SK-N-SH (cell line): ENCODE measurements around the gene MRPS5. TPM values are rescaled to one million over a fixed set of nuclear protein-coding genes. Genes with fewer than 3 reads are reported as not detected.

Source experiments
- CTCF ChIA-PET: fragments of 300-600, 350-600 bp; formaldehyde crosslinking; extraction: SDS; loops from one replicate; lab custom pipeline; 2021; lab: Yijun Ruan, JAX
- POLR2A ChIA-PET: fragments of 350-600 bp; sonication (Branson Sonifier 250); formaldehyde crosslinking; extraction: SDS; loops from one replicate; lab custom pipeline; 2020; ENCODE audit warnings: antibody characterized with exemption, inconsistent platforms; lab: Yijun Ruan, JAX
- DNase-seq: peaks from one replicate; pipeline ENCODE4 v3.0.0; 2012
- H2AFZ ChIP-seq: fragments of 200-600 bp; sonication (generic); 2 replicates; pipeline ENCODE4 v1.8.1; 2016; ENCODE audit warnings: antibody characterized with exemption, mild to moderate bottlenecking, low read depth
- H3F3A ChIP-seq: fragments of 200-600 bp; sonication (generic); replicated peaks from 2 replicates; pipeline ENCODE3; 2016; ENCODE audit warnings: antibody characterized with exemption, mild to moderate bottlenecking; ENCODE audit not compliant: insufficient read depth
- H3K27ac ChIP-seq, 2 experiments: fragments of 200-500 bp in 1 of 2; fragments of 200-600 bp in 1 of 2; sonication (Bioruptor generic) in 1 of 2; sonication (generic), shearing (Covaris generic) in 1 of 2; 2 replicates each; pipeline versions ENCODE4 v1.5.1 to v1.6.1; 2014 to 2016; ENCODE audit warnings: low read depth in 2 of 2, inconsistent platforms in 1 of 2, low read length in 1 of 2, mild to moderate bottlenecking in 1 of 2, mixed read lengths in 1 of 2
- H3K27me3 ChIP-seq: fragments of 200-600 bp; sonication (generic), shearing (Covaris generic); 2 replicates; pipeline ENCODE4 v1.6.1; 2016; ENCODE audit warnings: mixed run types; ENCODE audit not compliant: insufficient read depth
- H3K36me3 ChIP-seq, 2 experiments: fragments of 200-500 bp in 1 of 2; fragments of 200-600 bp in 1 of 2; sonication (Bioruptor generic) in 1 of 2; sonication (generic) in 1 of 2; replicated peaks in 1 of 2; 2 replicates each; pipeline versions ENCODE3 to v1.5.1; 2014 to 2016; ENCODE audit warnings: low read length in 1 of 2, mild to moderate bottlenecking in 1 of 2; ENCODE audit not compliant: insufficient read depth in 2 of 2, control insufficient read depth in 1 of 2
- H3K4me1 ChIP-seq, 2 experiments: fragments of 200-500 bp in 1 of 2; fragments of 200-600 bp in 1 of 2; sonication (Bioruptor generic) in 1 of 2; sonication (generic), shearing (Covaris generic) in 1 of 2; 2 replicates each; pipeline versions ENCODE4 v1.5.1 to v1.6.1; 2014 to 2016; ENCODE audit warnings: low read depth in 1 of 2, low read length in 1 of 2, mixed run types in 1 of 2; ENCODE audit not compliant: insufficient read depth in 2 of 2, control insufficient read depth in 1 of 2
- H3K4me2 ChIP-seq: fragments of 200-600 bp; sonication (generic), shearing (Covaris generic); 2 replicates; pipeline ENCODE4 v1.6.1; 2017; ENCODE audit warnings: mixed run types
- H3K4me3 ChIP-seq, 2 experiments: fragments of 200-500 bp in 1 of 2; fragments of 200-600 bp in 1 of 2; sonication (Bioruptor generic) in 1 of 2; sonication (generic), shearing (Covaris generic) in 1 of 2; 2 replicates each; pipeline versions ENCODE4 v1.5.1 to v1.8.1; 2014 to 2016; ENCODE audit warnings: low read depth in 2 of 2, inconsistent platforms in 1 of 2, low read length in 1 of 2, mild to moderate bottlenecking in 1 of 2, mixed read lengths in 1 of 2, moderate library complexity in 1 of 2
- H3K79me2 ChIP-seq: fragments of 200-600 bp; sonication (generic); 2 replicates; pipeline ENCODE4 v1.8.1; 2017; ENCODE audit warnings: mild to moderate bottlenecking; ENCODE audit not compliant: insufficient read depth
- H3K9ac ChIP-seq: fragments of 200-600 bp; sonication (generic); 2 replicates; pipeline ENCODE4 v1.6.1; 2017; ENCODE audit warnings: mixed run types
- H3K9me2 ChIP-seq: fragments of 200-600 bp; sonication (generic); 2 replicates; pipeline ENCODE4 v1.6.1; 2017; ENCODE audit warnings: mixed run types
- H3K9me3 ChIP-seq: fragments of 200-600 bp; sonication (generic); 2 replicates; pipeline ENCODE4 v1.6.1; 2017; ENCODE audit warnings: mixed run types, mild to moderate bottlenecking, moderate library complexity
- H4K20me1 ChIP-seq: fragments of 200-600 bp; sonication (generic); 2 replicates; pipeline ENCODE4 v1.6.1; 2017; ENCODE audit warnings: mild to moderate bottlenecking, mixed run types; ENCODE audit not compliant: insufficient read depth
- EZH2phosphoT487 ChIP-seq: fragments of 200-600 bp; sonication (generic); IDR thresholded peaks from 2 replicates; pipeline ENCODE4 v1.6.1; 2017; ENCODE audit warnings: low read depth, mixed run types, mild to moderate bottlenecking, antibody characterized with exemption, moderate library complexity, borderline replicate concordance
- FOSL2 ChIP-seq: IDR thresholded peaks from 2 replicates; pipeline ENCODE4 v1.4.0; 2012; ENCODE audit warnings: low read depth, mild to moderate bottlenecking, moderate library complexity, borderline replicate concordance
- FOXJ3 ChIP-seq: sonication (generic); formaldehyde crosslinking; IDR thresholded peaks from 2 replicates; pipeline ENCODE4 v1.5.1; 2020; ENCODE audit warnings: mild to moderate bottlenecking, missing genetic modification reagents
- FOXM1 ChIP-seq: IDR thresholded peaks from 2 replicates; pipeline ENCODE4 v1.4.0; 2012; ENCODE audit warnings: low read depth, mild to moderate bottlenecking
- GABPA ChIP-seq: IDR thresholded peaks from 2 replicates; pipeline ENCODE4 v1.4.0; 2012; ENCODE audit warnings: low read depth, mild to moderate bottlenecking
- MEF2A ChIP-seq: IDR thresholded peaks from 2 replicates; pipeline ENCODE4 v1.4.0; 2012; ENCODE audit warnings: low read depth, borderline replicate concordance
- NFIC ChIP-seq: IDR thresholded peaks from 2 replicates; pipeline ENCODE4 v1.4.0; 2012; ENCODE audit warnings: borderline replicate concordance
- NRF1 ChIP-seq: IDR thresholded peaks from 2 replicates; pipeline ENCODE4 v1.6.1; 2012; ENCODE audit warnings: low read depth, mild to moderate bottlenecking, low read length
- RAD21 ChIP-seq: IDR thresholded peaks from 2 replicates; pipeline ENCODE4 v1.6.1; 2012; ENCODE audit warnings: mild to moderate bottlenecking, low read length
- RCOR1 ChIP-seq: fragments of 150-350 bp; IDR thresholded peaks from 2 replicates; pipeline ENCODE4 v1.6.1; 2017; ENCODE audit warnings: antibody characterized with exemption, low read length
- RFX5 ChIP-seq: IDR thresholded peaks from 2 replicates; pipeline ENCODE4 v1.6.1; 2012; ENCODE audit warnings: mild to moderate bottlenecking, improper control_type of control experiment, low read length
- SIN3A ChIP-seq: IDR thresholded peaks from 2 replicates; pipeline ENCODE4 v1.6.1; 2012; ENCODE audit warnings: low read depth, mild to moderate bottlenecking, low read length, moderate library complexity, borderline replicate concordance
- SMC3 ChIP-seq: IDR thresholded peaks from 2 replicates; pipeline ENCODE4 v1.6.1; 2012; ENCODE audit warnings: low read depth, low read length, improper control_type of control experiment
- TEAD4 ChIP-seq: IDR thresholded peaks from 2 replicates; pipeline ENCODE4 v1.4.0; 2012; ENCODE audit warnings: mild to moderate bottlenecking, borderline replicate concordance; ENCODE audit not compliant: insufficient read depth
- YY1 ChIP-seq: IDR thresholded peaks from 2 replicates; pipeline ENCODE4 v1.4.0; 2012; ENCODE audit warnings: low read depth, mild to moderate bottlenecking
- WGBS: methylation state at CpG from one replicate; pipeline ENCODE4 v1.1.6; 2017; ENCODE audit warnings: low lambda C conversion rate; 5-methylcytosine and 5-hydroxymethylcytosine counted together
- polyA plus RNA-seq, 3 experiments: library from polyadenylated mRNA; depleted of rRNA; stranded (reverse); fragments of >200 nt; gene quantifications; 2 replicates each; pipeline ENCODE4 v1.2.3, GENCODE V29; 2012
- TF ChIP-seq, protein P1 (sequence below): fragments of 150-350 bp; IDR thresholded peaks from 2 replicates; pipeline ENCODE4 v1.6.1; 2016; ENCODE audit warnings: mild to moderate bottlenecking, low read depth, low read length
- TF ChIP-seq, protein P2 (sequence below): IDR thresholded peaks from 2 replicates; pipeline ENCODE4 v1.4.0; 2012; ENCODE audit warnings: low read depth, borderline replicate concordance
- TF ChIP-seq, protein P3 (sequence below): IDR thresholded peaks from 2 replicates; pipeline ENCODE4 v1.4.0; 2012; ENCODE audit warnings: low read depth, borderline replicate concordance
- TF ChIP-seq, protein P4 (sequence below): fragments of 200-600 bp; sonication (generic); IDR thresholded peaks from 2 replicates; pipeline ENCODE4 v1.6.1; 2017; ENCODE audit warnings: antibody characterized with exemption, mild to moderate bottlenecking, moderate library complexity

Gene MRPS5
- polyA plus RNA-seq, 1 of the 3 experiments (the other 2 are of a cell fraction), result 32.8 TPM

GRCh38 chr2:95149397-95149984, 27.9 kb upstream of the MRPS5 start:
- TF ChIP-seq, protein P1, sequence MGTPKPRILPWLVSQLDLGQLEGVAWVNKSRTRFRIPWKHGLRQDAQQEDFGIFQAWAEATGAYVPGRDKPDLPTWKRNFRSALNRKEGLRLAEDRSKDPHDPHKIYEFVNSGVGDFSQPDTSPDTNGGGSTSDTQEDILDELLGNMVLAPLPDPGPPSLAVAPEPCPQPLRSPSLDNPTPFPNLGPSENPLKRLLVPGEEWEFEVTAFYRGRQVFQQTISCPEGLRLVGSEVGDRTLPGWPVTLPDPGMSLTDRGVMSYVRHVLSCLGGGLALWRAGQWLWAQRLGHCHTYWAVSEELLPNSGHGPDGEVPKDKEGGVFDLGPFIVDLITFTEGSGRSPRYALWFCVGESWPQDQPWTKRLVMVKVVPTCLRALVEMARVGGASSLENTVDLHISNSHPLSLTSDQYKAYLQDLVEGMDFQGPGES, result no peak
- no peak for TF ChIP-seq NRF1
- TF ChIP-seq FOXJ3 (CRISPR knock-in tag), result no peak
- TF ChIP-seq MEF2A, result no peak
- no peak for TF ChIP-seq RCOR1
- TF ChIP-seq RAD21, result no peak
- no peak for TF ChIP-seq EZH2phosphoT487
- TF ChIP-seq RFX5, result no peak
- TF ChIP-seq FOXM1, result no peak
- no peak for TF ChIP-seq GABPA
- TF ChIP-seq SIN3A, result no peak
- no peak for TF ChIP-seq TEAD4
- no peak for TF ChIP-seq FOSL2
- TF ChIP-seq YY1, result no peak
- TF ChIP-seq SMC3, result no peak
- TF ChIP-seq, protein P2, sequence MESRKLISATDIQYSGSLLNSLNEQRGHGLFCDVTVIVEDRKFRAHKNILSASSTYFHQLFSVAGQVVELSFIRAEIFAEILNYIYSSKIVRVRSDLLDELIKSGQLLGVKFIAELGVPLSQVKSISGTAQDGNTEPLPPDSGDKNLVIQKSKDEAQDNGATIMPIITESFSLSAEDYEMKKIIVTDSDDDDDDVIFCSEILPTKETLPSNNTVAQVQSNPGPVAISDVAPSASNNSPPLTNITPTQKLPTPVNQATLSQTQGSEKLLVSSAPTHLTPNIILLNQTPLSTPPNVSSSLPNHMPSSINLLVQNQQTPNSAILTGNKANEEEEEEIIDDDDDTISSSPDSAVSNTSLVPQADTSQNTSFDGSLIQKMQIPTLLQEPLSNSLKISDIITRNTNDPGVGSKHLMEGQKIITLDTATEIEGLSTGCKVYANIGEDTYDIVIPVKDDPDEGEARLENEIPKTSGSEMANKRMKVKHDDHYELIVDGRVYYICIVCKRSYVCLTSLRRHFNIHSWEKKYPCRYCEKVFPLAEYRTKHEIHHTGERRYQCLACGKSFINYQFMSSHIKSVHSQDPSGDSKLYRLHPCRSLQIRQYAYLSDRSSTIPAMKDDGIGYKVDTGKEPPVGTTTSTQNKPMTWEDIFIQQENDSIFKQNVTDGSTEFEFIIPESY, result no peak
- TF ChIP-seq, protein P3, sequence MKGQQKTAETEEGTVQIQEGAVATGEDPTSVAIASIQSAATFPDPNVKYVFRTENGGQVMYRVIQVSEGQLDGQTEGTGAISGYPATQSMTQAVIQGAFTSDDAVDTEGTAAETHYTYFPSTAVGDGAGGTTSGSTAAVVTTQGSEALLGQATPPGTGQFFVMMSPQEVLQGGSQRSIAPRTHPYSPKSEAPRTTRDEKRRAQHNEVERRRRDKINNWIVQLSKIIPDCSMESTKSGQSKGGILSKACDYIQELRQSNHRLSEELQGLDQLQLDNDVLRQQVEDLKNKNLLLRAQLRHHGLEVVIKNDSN, result no peak
- TF ChIP-seq, protein P4, sequence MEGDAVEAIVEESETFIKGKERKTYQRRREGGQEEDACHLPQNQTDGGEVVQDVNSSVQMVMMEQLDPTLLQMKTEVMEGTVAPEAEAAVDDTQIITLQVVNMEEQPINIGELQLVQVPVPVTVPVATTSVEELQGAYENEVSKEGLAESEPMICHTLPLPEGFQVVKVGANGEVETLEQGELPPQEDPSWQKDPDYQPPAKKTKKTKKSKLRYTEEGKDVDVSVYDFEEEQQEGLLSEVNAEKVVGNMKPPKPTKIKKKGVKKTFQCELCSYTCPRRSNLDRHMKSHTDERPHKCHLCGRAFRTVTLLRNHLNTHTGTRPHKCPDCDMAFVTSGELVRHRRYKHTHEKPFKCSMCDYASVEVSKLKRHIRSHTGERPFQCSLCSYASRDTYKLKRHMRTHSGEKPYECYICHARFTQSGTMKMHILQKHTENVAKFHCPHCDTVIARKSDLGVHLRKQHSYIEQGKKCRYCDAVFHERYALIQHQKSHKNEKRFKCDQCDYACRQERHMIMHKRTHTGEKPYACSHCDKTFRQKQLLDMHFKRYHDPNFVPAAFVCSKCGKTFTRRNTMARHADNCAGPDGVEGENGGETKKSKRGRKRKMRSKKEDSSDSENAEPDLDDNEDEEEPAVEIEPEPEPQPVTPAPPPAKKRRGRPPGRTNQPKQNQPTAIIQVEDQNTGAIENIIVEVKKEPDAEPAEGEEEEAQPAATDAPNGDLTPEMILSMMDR, result no peak
- TF ChIP-seq NFIC, result no peak
- ChIA-PET CTCF (no interaction called here), POLR2A (no interaction called here)
- H3K27ac ChIP-seq, result no peak overlapping the region
- no peaks in the 10 kb centered on the region for H3K27me3 ChIP-seq
- peaks cover 29% of the 10 kb centered on the region for H3K9me3 ChIP-seq
- 96% methylated on average over 6 of the region's 6 CpGs for WGBS
- no peak overlapping the region for H3K9ac ChIP-seq
- no peaks in the 10 kb centered on the region for H3F3A ChIP-seq
- H2AFZ ChIP-seq, result no peak overlapping the region
- H3K9me2 ChIP-seq, result no peaks in the 10 kb centered on the region
- no peak overlapping the region for H3K4me2 ChIP-seq
- no peaks in the 10 kb centered on the region for H3K79me2 ChIP-seq
- H3K36me3 ChIP-seq, result peaks cover 59 to 72% of the 10 kb centered on the region in 2 experiments
- DNase-seq, result no peak
- H4K20me1 ChIP-seq, result no peaks in the 10 kb centered on the region
- H3K4me3 ChIP-seq, result no peak overlapping the region; a peak in 1 of 4 replicates
- no peaks in the 10 kb centered on the region for H3K4me1 ChIP-seq
